Body of pancreas (tissue), 4 donors: ENCODE measurements around the gene PSMC5. TPM values are rescaled to one million over a fixed set of nuclear protein-coding genes. Genes with fewer than 3 reads are reported as not detected.

Experiments
- ATAC-seq: fragments of 150-250 bp; one replicate; pipeline ENCODE4 v1.9.1; 2016
- DNase-seq, 4 donors: peaks; one replicate each; pipeline ENCODE4 v3.0.0-alpha.2; 2019
- H3K27ac ChIP-seq, 4 donors: fragments of 200-600 bp; sonication (generic); 1 replicate in 3 of 4; 2 replicates in 1 of 4; pipeline versions ENCODE4 v1.5.1 to v1.6.1; 2016 to 2019; ENCODE audit warnings: mild to moderate bottlenecking in 1 of 4, mixed read lengths in 1 of 4, moderate library complexity in 1 of 4
- H3K27me3 ChIP-seq, 2 donors: fragments of 200-600 bp; sonication (generic); one replicate each; pipeline ENCODE4 v1.6.0; 2016; ENCODE audit warnings: mild to moderate bottlenecking in 1 of 2
- H3K36me3 ChIP-seq, 2 donors: fragments of 200-600 bp; sonication (generic); replicated peaks in 1 of 2; 2 replicates each; pipeline ENCODE4 v1.5.1; 2016; ENCODE audit warnings: low read depth in 2 of 2; ENCODE audit not compliant: insufficient read depth in 1 of 2
- H3K4me1 ChIP-seq: fragments of 200-600 bp; sonication (generic); one replicate; pipeline ENCODE4 v1.6.0; 2016
- H3K4me3 ChIP-seq, 2 donors: fragments of 200-600 bp; sonication (generic); 1 replicate in 1 of 2; 2 replicates in 1 of 2; pipeline ENCODE4 v1.5.1; 2016 to 2019
- H3K9me3 ChIP-seq, 3 donors: fragments of 200-600 bp; sonication (generic); 1 replicate in 2 of 3; 2 replicates in 1 of 3; pipeline ENCODE4 v1.5.1; 2016
- CTCF ChIP-seq, 7 experiments: fragments of 450-650 bp in 4 of 7; fragments of 200-600 bp in 3 of 7; sonication (generic) in 3 of 7; IDR thresholded peaks; one replicate each; pipeline ENCODE4 v1.5.1; 2016 to 2019; ENCODE audit warnings: antibody characterized with exemption in 7 of 7
- POLR2A ChIP-seq, 3 donors: fragments of 450-650 bp; IDR thresholded peaks; one replicate each; pipeline ENCODE4 v1.6.1; 2016; ENCODE audit warnings: antibody characterized with exemption in 3 of 3, mild to moderate bottlenecking in 2 of 3
- WGBS, 2 donors: methylation state at CpG; one replicate each; pipeline ENCODE4 v1.1.5; 2017; 5-methylcytosine and 5-hydroxymethylcytosine counted together
- intact Hi-C: fragments of 100-400 bp; cut with DNase I; formaldehyde crosslinking; loops from one replicate; pipeline ENCODE4 v1.15.1; 2023
- total RNA-seq, 2 donors: library from RNA; depleted of rRNA; stranded (reverse); fragments of >200 nt; gene quantifications; one replicate each; pipeline ENCODE4 v1.1.0, GENCODE V29; 2016

PSMC5 gene
- total RNA-seq, 2 donors from 2014 or later: 55.0 to 59.4 TPM

GRCh38 chr17:63835167-63835720, 8.0 kb downstream of the PSMC5 start:
- Histone ChIP-seq H3K27me3 (no peaks in the 10 kb centered on the region), H3K9me3 (no peaks in the 10 kb centered on the region), H3K27ac (peak overlapping the region in 1 of 4 donors; percentile 40), H3K36me3 (peaks cover 11 to 43% of the 10 kb centered on the region in 2 donors), H3K4me3 (no peak overlapping the region), H3K4me1 (peaks cover 46% of the 10 kb centered on the region)
- ATAC-seq: no peak
- WGBS, 2 donors: 78 to 88% methylated on average over 9 of the region's 9 CpGs
- DNase-seq: no peak
- TF ChIP-seq POLR2A (IDR thresholded peaks at IDR 0.05): no peak
- intact Hi-C loops: loop anchor here (10.0 kb wide), 1 partner anchor 60 kb away; the partner anchor contains the start of genes CCDC47 and DDX42

- Histone ChIP-seq H3K4me3 (no peak overlapping the region), H3K27me3 (no peaks in the 10 kb centered on the region), H3K4me1 (peaks cover 60% of the 10 kb centered on the region), H3K36me3 (peaks cover 11 to 32% of the 10 kb centered on the region in 2 donors), H3K9me3 (no peaks in the 10 kb centered on the region), H3K27ac (peak overlapping the region in 3 of 4 donors; percentile 87 to 94 (median 92))
- no peak for ATAC-seq
- TF ChIP-seq POLR2A (IDR thresholded peaks at IDR 0.05): no peak
- DNase-seq: no peak
- intact Hi-C loops: loop anchor here (10.0 kb wide), 1 partner anchor 62 kb away; the partner anchor contains the start of genes CCDC47 and DDX42
- WGBS, 2 donors: 87 to 90% methylated on average over 7 of the region's 7 CpGs
These were observed 9.6 kb downstream of the PSMC5 start for GRCh38 chr17:63836811-63837210.

GRCh38 chr17:63837480-63837879, 10.2 kb downstream of the PSMC5 start:
- H3K36me3 ChIP-seq: peaks cover 11 to 26% of the 10 kb centered on the region in 2 donors
- H3K27me3 ChIP-seq: no peaks in the 10 kb centered on the region
- TF ChIP-seq CTCF (IDR thresholded peaks at IDR 0.05) (no peak), POLR2A (IDR thresholded peaks at IDR 0.05) (no peak)
- ATAC-seq (no peak), DNase-seq (no peak)
- 76 to 87% methylated on average over 5 to 12 of the region's 12 CpGs for WGBS, 2 donors
- H3K27ac ChIP-seq: peak overlapping the region; percentile 68 to 94 (median 90)
- peaks cover 60% of the 10 kb centered on the region for H3K4me1 ChIP-seq
- intact Hi-C loops: loop anchor here (10.0 kb wide), 1 partner anchor 63 kb away; the partner anchor contains the start of genes CCDC47 and DDX42
- no peak overlapping the region for H3K4me3 ChIP-seq
- H3K9me3 ChIP-seq: no peaks in the 10 kb centered on the region

GRCh38 chr17:63837962-63838600, 10.8 kb downstream of the PSMC5 start:
- no peak for DNase-seq
- peaks cover 60% of the 10 kb centered on the region for H3K4me1 ChIP-seq
- WGBS, 2 donors: 60 to 65% methylated on average over 5 of the region's 5 CpGs

GRCh38 chr17:63838631-63839171, 11.5 kb downstream of the PSMC5 start:
- whole genome bisulfite sequencing, 2 donors: 27 to 34% methylated on average over 6 to 7 of the region's 7 CpGs
- peaks cover 5 to 14% of the 10 kb centered on the region in 2 donors for H3K36me3 ChIP-seq
- peak; percentile 60 for ATAC-seq
- TF ChIP-seq CTCF (IDR thresholded peaks at IDR 0.05) (no peak), POLR2A (IDR thresholded peaks at IDR 0.05) (peak in 2 of 3 donors; percentile 42 to 51)
- peak; percentile 93 to 97 (median 96) for DNase-seq
- H3K27me3 ChIP-seq: no peaks in the 10 kb centered on the region
- H3K4me3 ChIP-seq: no peak overlapping the region
- H3K4me1 ChIP-seq: peaks cover 63% of the 10 kb centered on the region
- H3K9me3 ChIP-seq: no peaks in the 10 kb centered on the region
- intact Hi-C loops: loop anchor here (10.0 kb wide), 1 partner anchor 64 kb away; the partner anchor contains the start of genes CCDC47 and DDX42
- peak overlapping the region; percentile 68 to 94 (median 90) for H3K27ac ChIP-seq

More at GRCh38 chr17:63837962-63838600, 10.8 kb downstream of the PSMC5 start:
- intact Hi-C loops: loop anchor here (10.0 kb wide), 1 partner anchor 63 kb away; the partner anchor contains the start of genes CCDC47 and DDX42
- no peak overlapping the region for H3K4me3 ChIP-seq
- peak overlapping the region; percentile 68 to 94 (median 90) for H3K27ac ChIP-seq
- no peaks in the 10 kb centered on the region for H3K9me3 ChIP-seq
- no peak for ATAC-seq
- TF ChIP-seq POLR2A (IDR thresholded peaks at IDR 0.05): no peak
- no peaks in the 10 kb centered on the region for H3K27me3 ChIP-seq
- H3K36me3 ChIP-seq: peaks cover 11 to 20% of the 10 kb centered on the region in 2 donors
